Thymus (tissue), 11 donors: Measurements from ENCODE around the gene ADAMTS2. TPM values are rescaled to one million over a fixed set of nuclear protein-coding genes. Genes with fewer than 3 reads are reported as not detected.

ENCODE experiments used
- DNase-seq, 9 donors: peaks; one replicate each; pipeline ENCODE4 v3.0.0-alpha.2; 2013; ENCODE audit warnings: low spot score in 9 of 9, low read depth in 6 of 9, missing footprints in 1 of 9
- H3K27ac ChIP-seq, 2 donors: one replicate each; pipeline ENCODE4 v1.5.1; 2013; ENCODE audit warnings: control low read depth in 1 of 2, low read depth in 1 of 2, low read length in 1 of 2, mild to moderate bottlenecking in 1 of 2, moderate library complexity in 1 of 2
- H3K27me3 ChIP-seq, 2 donors: one replicate each; pipeline ENCODE4 v1.5.1; 2013; ENCODE audit warnings: low read length in 1 of 2; ENCODE audit not compliant: control insufficient read depth in 2 of 2, insufficient read depth in 1 of 2
- H3K36me3 ChIP-seq, 2 donors: one replicate each; pipeline ENCODE4 v1.5.1; 2013; ENCODE audit warnings: low read length in 1 of 2, mild to moderate bottlenecking in 1 of 2, moderate library complexity in 1 of 2; ENCODE audit not compliant: control insufficient read depth in 2 of 2, insufficient read depth in 2 of 2
- H3K4me1 ChIP-seq, 2 donors: one replicate each; pipeline ENCODE4 v1.5.1; 2013; ENCODE audit warnings: low read length in 2 of 2; ENCODE audit not compliant: control insufficient read depth in 2 of 2, insufficient read depth in 2 of 2
- H3K4me3 ChIP-seq, 2 donors: one replicate each; pipeline ENCODE4 v1.5.1; 2013; ENCODE audit warnings: low read length in 2 of 2, control low read depth in 1 of 2, mild to moderate bottlenecking in 1 of 2
- H3K9me3 ChIP-seq, 2 donors: one replicate each; pipeline ENCODE4 v1.5.1; 2013; ENCODE audit warnings: low read length in 1 of 2, mild to moderate bottlenecking in 1 of 2; ENCODE audit not compliant: control insufficient read depth in 2 of 2, insufficient read depth in 1 of 2
- WGBS: extraction: QIAGEN DNeasy Blood & Tissue Kit; methylation state at CpG from one replicate; pipeline ENCODE4 v1.1.7; 2013; 5-methylcytosine and 5-hydroxymethylcytosine counted together
- polyA plus RNA-seq: library from polyadenylated mRNA; stranded (reverse); fragments of 200-250 nt; gene quantifications from one replicate; pipeline ENCODE4 v1.2.3, GENCODE V29; 2013
- total RNA-seq: library from RNA; stranded (reverse); fragments of 120-200 nt; gene quantifications from one replicate; pipeline ENCODE4 v1.2.4, GENCODE V29; 2013
- donor health status: healthy.

The ADAMTS2 gene
- total and polyA plus RNA-seq, 2 donors, result 1.3 to 1.4 TPM

DNA sequence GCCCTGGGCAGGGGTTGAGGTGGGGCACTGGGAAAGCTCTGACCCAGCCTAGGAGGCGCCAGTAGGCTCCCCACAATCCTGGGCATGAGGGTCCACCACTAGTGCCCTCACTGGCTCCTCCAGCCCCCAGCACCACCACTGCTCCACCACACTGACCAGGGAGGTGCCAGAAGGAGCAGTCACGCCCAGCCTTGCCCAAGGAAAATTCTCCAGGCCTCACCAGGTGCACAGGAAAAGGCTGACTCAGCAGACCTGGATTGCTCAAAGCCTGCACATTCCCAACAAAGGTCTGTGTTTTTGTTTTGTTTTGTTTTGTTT, 222.2 kb downstream of the ADAMTS2 start:
- DNase-seq, result no peak
- no peak overlapping the region for H3K4me3 ChIP-seq
- H3K27me3 ChIP-seq, result no peaks in the 10 kb centered on the region
- H3K9me3 ChIP-seq, result peaks cover 4 to 92% of the 10 kb centered on the region in 2 donors
- no peak overlapping the region for H3K27ac ChIP-seq
- H3K36me3 ChIP-seq, result no peaks in the 10 kb centered on the region
- no peaks in the 10 kb centered on the region for H3K4me1 ChIP-seq
- WGBS, result 89% methylated on average over 2 of the region's 2 CpGs

DNA sequence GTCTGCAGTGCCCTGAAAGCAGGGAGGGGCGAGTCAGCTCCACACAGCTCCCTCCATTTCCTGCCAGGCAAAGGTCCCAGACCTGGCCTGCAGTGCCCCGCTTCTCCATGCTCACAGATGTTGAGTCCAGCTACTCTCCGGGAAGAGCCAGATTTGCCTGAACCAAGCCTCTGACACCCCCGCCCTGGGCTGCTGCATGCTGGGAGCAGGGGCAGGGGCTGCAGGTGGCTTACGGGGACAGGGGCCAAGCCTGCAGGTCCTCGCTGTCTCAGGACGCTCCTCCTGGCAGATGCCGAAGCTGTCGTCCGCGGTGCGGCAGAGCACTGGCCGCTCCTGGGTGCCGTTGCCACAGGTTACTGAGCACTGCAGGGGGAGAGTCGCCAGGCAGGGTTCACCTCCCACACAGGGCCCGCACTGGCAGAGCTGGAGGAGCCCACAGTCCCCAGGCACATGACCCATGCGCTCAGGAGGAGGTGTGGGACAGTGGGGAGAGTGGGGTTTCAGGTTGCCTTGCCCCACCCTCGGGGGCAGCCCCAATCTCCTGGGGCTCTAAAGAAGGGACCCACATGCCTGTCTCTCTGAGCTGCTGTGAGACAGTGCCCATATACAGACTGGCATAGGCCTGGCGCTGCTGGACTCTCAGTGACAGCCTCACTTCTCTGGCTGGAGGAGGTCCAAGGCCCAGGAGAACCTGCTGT, 222.7 kb downstream of the ADAMTS2 start:
- 92% methylated on average over 19 of the region's 19 CpGs for WGBS
- no peak for DNase-seq
- Histone ChIP-seq H3K9me3 (peaks cover 4 to 91% of the 10 kb centered on the region in 2 donors), H3K4me3 (no peak overlapping the region), H3K27ac (no peak overlapping the region), H3K4me1 (no peaks in the 10 kb centered on the region), H3K36me3 (no peaks in the 10 kb centered on the region), H3K27me3 (no peaks in the 10 kb centered on the region)

DNA sequence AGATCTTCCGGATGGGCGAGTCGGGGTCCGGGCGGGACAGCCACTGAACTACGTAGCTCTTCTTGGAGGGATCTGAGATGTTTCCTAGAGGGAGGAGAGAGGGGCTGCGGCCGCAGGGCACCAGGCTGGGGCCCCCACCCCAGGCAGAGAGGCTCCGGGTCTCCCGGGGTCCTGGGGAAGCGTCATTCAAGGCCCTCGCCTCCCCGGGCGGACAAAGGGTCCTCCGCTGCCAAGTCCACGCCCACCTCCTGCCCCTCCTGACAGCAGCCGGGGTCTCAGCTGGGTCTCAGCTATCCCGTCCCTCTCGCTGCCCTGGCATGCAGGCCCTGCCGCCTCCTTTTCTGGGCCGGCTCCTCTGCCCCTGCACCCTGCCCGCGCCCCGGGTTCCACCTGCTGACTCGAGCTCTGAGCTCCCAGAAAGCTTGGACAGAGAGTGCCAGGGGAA, 223.6 kb downstream of the ADAMTS2 start:
- Histone ChIP-seq H3K27ac (no peak overlapping the region), H3K27me3 (no peaks in the 10 kb centered on the region), H3K36me3 (no peaks in the 10 kb centered on the region), H3K9me3 (peaks cover 3 to 88% of the 10 kb centered on the region in 2 donors), H3K4me1 (no peaks in the 10 kb centered on the region), H3K4me3 (no peak overlapping the region)
- 95% methylated on average over 25 of the region's 25 CpGs for WGBS
- DNase-seq, result no peak

DNA sequence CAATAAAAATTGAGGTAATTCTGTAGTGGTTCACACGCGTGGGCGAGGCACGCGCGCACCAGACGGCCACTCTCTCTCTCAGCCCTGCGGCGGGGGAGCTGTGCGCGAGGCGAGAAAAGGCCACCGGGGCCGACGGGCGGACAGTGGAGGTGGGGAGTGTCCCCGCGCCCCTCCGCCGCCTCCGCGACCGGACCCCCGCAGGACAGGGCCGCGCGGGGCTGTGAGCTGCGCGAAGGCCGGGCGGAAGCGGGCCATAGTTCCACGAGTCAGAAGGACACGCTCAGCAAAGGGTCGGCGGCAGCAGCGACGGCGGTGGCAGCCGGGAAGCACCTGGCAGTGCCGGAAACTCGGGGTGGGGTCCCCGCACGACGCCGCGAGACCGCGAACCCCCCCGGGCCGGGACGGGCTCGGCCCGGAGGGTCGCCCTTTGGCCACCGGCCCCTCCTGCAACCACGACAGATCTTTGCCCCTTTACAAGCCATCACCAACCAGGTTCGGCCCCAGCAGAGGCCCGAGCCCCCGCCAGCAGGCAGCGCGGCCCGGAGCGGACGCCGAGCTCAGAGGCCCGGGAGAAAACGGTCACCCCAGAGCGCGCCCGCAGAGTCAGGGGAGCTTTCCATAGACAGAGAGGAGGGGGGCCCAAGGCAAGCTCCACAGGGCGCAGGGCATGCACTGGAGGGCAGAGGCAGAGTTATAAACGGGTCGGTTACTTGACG, 224.2 kb downstream of the ADAMTS2 start:
- Histone ChIP-seq H3K9me3 (peaks cover 3 to 88% of the 10 kb centered on the region in 2 donors), H3K27ac (no peak overlapping the region), H3K27me3 (no peaks in the 10 kb centered on the region), H3K36me3 (no peaks in the 10 kb centered on the region), H3K4me3 (no peak overlapping the region), H3K4me1 (no peaks in the 10 kb centered on the region)
- DNase-seq, result no peak
- WGBS, result 85% methylated on average over 75 of the region's 75 CpGs

DNA sequence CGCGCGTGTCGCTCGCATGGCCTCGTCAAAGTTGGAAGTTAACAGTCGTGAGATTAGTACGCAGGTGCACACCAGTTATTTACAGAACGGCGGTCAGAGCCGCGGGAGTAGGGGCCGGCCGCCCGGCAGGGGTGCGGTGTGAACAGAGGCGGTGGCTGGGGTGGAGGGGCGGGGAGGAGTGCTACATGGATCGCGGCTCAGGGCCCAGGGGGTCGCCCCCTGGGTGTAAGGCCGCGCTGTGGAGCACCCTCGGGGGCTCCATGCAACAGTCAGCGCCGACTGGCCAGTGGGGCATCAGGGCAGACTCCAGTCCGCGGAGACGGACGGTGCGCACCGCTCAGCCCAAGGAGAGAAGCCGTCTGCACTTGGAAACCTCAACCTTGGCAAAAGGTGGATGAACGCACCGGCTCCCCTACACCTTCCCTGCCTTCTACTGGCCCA, 224.8 kb downstream of the ADAMTS2 start:
- Histone ChIP-seq H3K9me3 (peaks cover 3 to 88% of the 10 kb centered on the region in 2 donors), H3K27me3 (no peaks in the 10 kb centered on the region), H3K4me3 (no peak overlapping the region), H3K36me3 (no peaks in the 10 kb centered on the region), H3K27ac (no peak overlapping the region), H3K4me1 (no peaks in the 10 kb centered on the region)
- 97% methylated on average over 35 of the region's 35 CpGs for WGBS
- no peak for DNase-seq

DNA sequence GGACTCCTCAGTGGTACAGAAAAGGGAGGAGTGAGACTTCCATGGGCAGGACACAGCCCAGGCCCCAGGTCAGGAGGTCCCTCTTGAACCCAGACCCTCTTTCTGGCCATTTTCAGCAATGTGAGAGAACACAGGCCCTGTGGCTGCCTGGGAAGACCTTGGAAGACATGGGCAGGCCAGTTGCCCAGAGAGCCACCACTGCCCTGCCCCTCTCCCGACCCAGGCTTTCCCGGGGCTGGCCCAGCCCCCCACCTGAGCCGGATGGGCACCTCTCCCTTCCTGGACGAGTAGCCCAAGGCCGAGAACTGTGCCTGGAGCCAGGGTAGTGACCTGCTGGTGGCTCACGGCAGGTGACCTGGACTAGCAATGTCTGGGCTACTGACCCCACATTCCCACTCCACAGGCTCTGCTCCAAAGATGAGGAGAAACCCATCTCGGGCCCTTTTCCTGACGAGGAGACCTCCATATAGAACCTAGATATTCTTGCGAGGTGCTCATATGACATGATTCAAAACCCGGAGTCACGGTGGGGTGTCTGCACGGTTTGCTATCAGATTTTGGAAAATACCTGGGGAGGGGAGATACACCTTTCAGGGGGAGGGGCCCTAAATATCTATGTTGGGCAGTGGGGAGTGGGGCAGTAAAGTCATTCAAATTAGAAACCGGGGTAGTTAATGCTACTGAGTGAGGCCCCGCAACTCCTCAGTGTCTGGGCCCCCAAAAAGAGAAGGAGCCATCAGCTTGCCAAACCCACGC, 225.7 kb downstream of the ADAMTS2 start:
- no peak for DNase-seq
- H3K9me3 ChIP-seq, result peaks cover 3 to 83% of the 10 kb centered on the region in 2 donors
- no peaks in the 10 kb centered on the region for H3K27me3 ChIP-seq
- H3K4me3 ChIP-seq, result no peak overlapping the region
- H3K27ac ChIP-seq, result no peak overlapping the region
- no peaks in the 10 kb centered on the region for H3K36me3 ChIP-seq
- no peaks in the 10 kb centered on the region for H3K4me1 ChIP-seq
- 95% methylated on average over 15 of the region's 15 CpGs for WGBS

DNA sequence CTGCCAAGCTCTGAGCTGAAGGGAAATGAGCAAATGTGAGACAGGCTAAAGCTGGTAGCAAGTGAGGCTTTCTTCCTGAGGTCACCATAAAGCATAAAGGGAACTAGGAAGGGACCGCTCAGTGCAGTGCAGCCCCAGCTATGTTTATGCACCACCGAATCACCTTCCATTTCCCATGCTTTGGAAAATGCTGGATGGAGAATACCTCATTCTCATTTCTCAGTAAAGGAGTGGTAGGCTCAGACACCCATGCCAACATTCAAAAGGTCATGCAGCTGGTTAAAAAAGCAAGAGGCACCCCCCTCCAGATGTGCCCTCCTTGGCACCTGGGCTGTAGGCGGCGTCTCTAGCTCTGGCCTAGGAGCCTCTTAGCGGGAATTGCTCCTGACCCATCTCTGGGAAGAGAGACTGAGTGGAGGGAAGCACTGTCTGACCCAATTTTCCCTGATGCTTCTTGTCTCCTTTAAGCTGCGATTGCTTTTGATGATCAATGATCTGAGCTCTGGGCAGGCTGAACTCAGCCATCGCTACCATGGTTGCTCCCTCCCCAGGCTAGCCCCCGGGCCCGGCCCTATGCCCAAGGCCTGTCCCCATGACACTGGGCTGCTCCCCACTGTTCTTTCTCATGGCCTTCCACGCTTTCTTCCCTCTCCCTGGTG, 226.4 kb downstream of the ADAMTS2 start:
- no peaks in the 10 kb centered on the region for H3K27me3 ChIP-seq
- no peak overlapping the region for H3K27ac ChIP-seq
- WGBS, result 95% methylated on average over 10 of the region's 10 CpGs
- H3K4me1 ChIP-seq, result no peaks in the 10 kb centered on the region
- peaks cover 6 to 82% of the 10 kb centered on the region in 2 donors for H3K9me3 ChIP-seq
- H3K36me3 ChIP-seq, result no peaks in the 10 kb centered on the region
- DNase-seq, result no peak
- H3K4me3 ChIP-seq, result no peak overlapping the region

DNA sequence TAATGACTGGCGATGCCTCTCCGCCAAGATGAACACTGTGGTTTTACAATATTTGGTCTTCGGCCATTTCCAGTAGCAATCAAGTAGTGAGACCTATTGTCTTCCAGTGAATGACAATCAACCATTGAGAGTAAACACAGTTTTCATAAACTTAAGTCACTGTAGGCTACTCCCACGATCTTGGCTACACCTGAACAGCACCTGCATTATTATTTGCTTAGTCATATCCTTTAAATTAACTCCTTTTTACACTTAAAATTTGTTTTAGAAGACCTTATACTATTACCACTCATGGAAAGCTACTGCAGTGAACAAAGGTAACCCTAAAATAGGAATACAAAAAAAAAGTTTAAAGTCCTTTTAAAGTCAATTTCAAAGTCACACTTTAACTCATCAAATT, 226.9 kb downstream of the ADAMTS2 start:
- WGBS, result 85% methylated on average over 4 of the region's 4 CpGs
- Histone ChIP-seq H3K9me3 (peaks cover 7 to 80% of the 10 kb centered on the region in 2 donors), H3K27me3 (no peaks in the 10 kb centered on the region), H3K4me1 (no peaks in the 10 kb centered on the region), H3K27ac (no peak overlapping the region), H3K36me3 (no peaks in the 10 kb centered on the region), H3K4me3 (no peak overlapping the region)
- no peak for DNase-seq
